PC-9 (cell line): Measurements from ENCODE around the gene TMEM63C.

Source experiments
- CTCF ChIP-seq: fragments of 200-600 bp; sonication (generic); conservative IDR thresholded peaks from 2 replicates; pipeline ENCODE4 v1.6.1; 2017; ENCODE audit warnings: mixed run types, antibody characterized with exemption, mild to moderate bottlenecking, moderate library complexity
- EZH2 ChIP-seq: fragments of 200-600 bp; sonication (generic); IDR thresholded peaks from 2 replicates; pipeline ENCODE4 v1.8.0; 2017; ENCODE audit warnings: antibody characterized with exemption, low read depth

- no peak for TF ChIP-seq CTCF
- no peak for TF ChIP-seq EZH2
These were observed 118.2 kb downstream of the TMEM63C start for GRCh38 chr14:77299771-77300170.
